ENCODE measurements around the gene CNGB1. TPM values are rescaled to one million over a fixed set of nuclear protein-coding genes. Genes with fewer than 3 reads are reported as not detected.
A peak's percentile ranks its signal among the peaks of the same experiment; 100 is the strongest.

CNGB1 gene
- total RNA-seq, 1 donor from 2014 or later = 0.19 TPM

GRCh38 chr16:57893217-57893558 is 77.7 kb downstream of the CNGB1 start:
- peaks cover 5% of the 10 kb centered on the region for H3K9me3 Mint-ChIP-seq
- no peak for DNase-seq (ENCODE audit: extremely low spot score, unreplicated experiment)
- peaks cover 35% of the 10 kb centered on the region for H3K27me3 Mint-ChIP-seq
- no peak overlapping the region for H3K4me3 Mint-ChIP-seq
- H3K27ac Mint-ChIP-seq = peak overlapping the region; percentile 56
- H3K4me1 Mint-ChIP-seq (ENCODE audit: unreplicated experiment) = peaks cover 29% of the 10 kb centered on the region
- no peaks in the 10 kb centered on the region for H3K36me3 Mint-ChIP-seq
- TF ChIP-seq CTCF (conservative IDR thresholded peaks at IDR 0.05) = no peak

- Mint-ChIP-seq H3K9me3 (peaks cover 5% of the 10 kb centered on the region), H3K4me1 (ENCODE audit: unreplicated experiment) (peaks cover 29% of the 10 kb centered on the region), H3K4me3 (no peak overlapping the region), H3K27me3 (peaks cover 39% of the 10 kb centered on the region), H3K27ac (peak overlapping the region; percentile 56), H3K36me3 (no peaks in the 10 kb centered on the region)
- no peak for TF ChIP-seq CTCF (conservative IDR thresholded peaks at IDR 0.05)
- no peak for DNase-seq (ENCODE audit: extremely low spot score, unreplicated experiment)
Measured at GRCh38 chr16:57892447-57893096, 78.4 kb downstream of the CNGB1 start.

GRCh38 chr16:57892041-57892440 is 78.9 kb downstream of the CNGB1 start:
- H3K9me3 Mint-ChIP-seq = peaks cover 5% of the 10 kb centered on the region
- no peak overlapping the region for H3K4me3 Mint-ChIP-seq
- TF ChIP-seq CTCF (conservative IDR thresholded peaks at IDR 0.05) = no peak
- no peak overlapping the region for H3K27ac Mint-ChIP-seq
- peaks cover 45% of the 10 kb centered on the region for H3K27me3 Mint-ChIP-seq
- H3K4me1 Mint-ChIP-seq (ENCODE audit: unreplicated experiment) = peaks cover 29% of the 10 kb centered on the region
- no peaks in the 10 kb centered on the region for H3K36me3 Mint-ChIP-seq
- DNase-seq (ENCODE audit: extremely low spot score, unreplicated experiment) = no peak

GRCh38 chr16:57890752-57891111 is 80.2 kb downstream of the CNGB1 start:
- Mint-ChIP-seq H3K36me3 (no peaks in the 10 kb centered on the region), H3K27ac (no peak overlapping the region), H3K4me1 (ENCODE audit: unreplicated experiment) (peaks cover 29% of the 10 kb centered on the region), H3K9me3 (peaks cover 5% of the 10 kb centered on the region), H3K27me3 (peaks cover 50% of the 10 kb centered on the region), H3K4me3 (no peak overlapping the region)
- no peak for TF ChIP-seq CTCF (conservative IDR thresholded peaks at IDR 0.05)
- DNase-seq (ENCODE audit: extremely low spot score, unreplicated experiment) = no peak

- H3K4me1 Mint-ChIP-seq (ENCODE audit: unreplicated experiment) = peaks cover 29% of the 10 kb centered on the region
- DNase-seq (ENCODE audit: extremely low spot score, unreplicated experiment) = no peak
- peaks cover 5% of the 10 kb centered on the region for H3K9me3 Mint-ChIP-seq
- no peak overlapping the region for H3K4me3 Mint-ChIP-seq
- H3K36me3 Mint-ChIP-seq = no peaks in the 10 kb centered on the region
- H3K27me3 Mint-ChIP-seq = peaks cover 50% of the 10 kb centered on the region
- TF ChIP-seq CTCF (conservative IDR thresholded peaks at IDR 0.05) = no peak
- H3K27ac Mint-ChIP-seq = no peak overlapping the region
Measured at GRCh38 chr16:57889960-57890751, 80.8 kb downstream of the CNGB1 start.

All from type B pancreatic cell (in vitro differentiated cells).